ENCODE data around the gene AKNA.

GRCh38 chr9:114384836-114385396 is 2.9 kb downstream of the AKNA start:
- TF ChIP-seq CTCF (IDR thresholded peaks at IDR 0.05) (no peak), POLR2A (IDR thresholded peaks at IDR 0.05) (no peak)
